HCT116 (cell line): Measurements from ENCODE around the gene SLC35B2. TPM values are rescaled to one million over a fixed set of nuclear protein-coding genes. Genes with fewer than 3 reads are reported as not detected.

Experiments
- ATAC-seq: fragments of 200-7000 bp; cut with Tn5 transposase; 2 replicates; pipeline ENCODE4 v1.9.1; 2020; ENCODE audit warnings: mild to moderate bottlenecking, moderate library complexity
- BruUV-seq: library from RNA; stranded (reverse); fragments of 400-500 nt; replicated peaks from 2 replicates; lab custom pipeline; 2021; lab: Mats Ljungman, UMichigan
- CTCF ChIA-PET: fragments of 300-600 bp; sonication (Branson Sonifier 250); formaldehyde crosslinking; loops from one replicate; lab custom pipeline; 2021; ENCODE audit warnings: antibody characterized with exemption; lab: Charles Lee
- POLR2A ChIA-PET: fragments of 300-600, 350-600 bp; sonication (Branson Sonifier 250); formaldehyde crosslinking; loops from one replicate; lab custom pipeline; 2021; ENCODE audit warnings: antibody characterized with exemption; lab: Charles Lee
- RAD21 ChIA-PET, 2 experiments: fragments of 300-600 bp; sonication (Branson Sonifier 250); formaldehyde crosslinking; loops; one replicate each; lab custom pipeline; 2023; ENCODE audit warnings: low total read pairs in 2 of 2; ENCODE audit not compliant: uncharacterized antibody in 2 of 2, unreplicated experiment in 2 of 2, low non-redundant PET in 1 of 2; lab: Charles Lee
- DNase-seq: peaks from one replicate; pipeline ENCODE4 v3.0.0-alpha.2; 2010; ENCODE audit warnings: low read depth, low spot score
- H2AFZ ChIP-seq: fragments of 200-600 bp; shearing (Covaris generic), sonication (generic); 2 replicates; pipeline ENCODE4 v1.6.1; 2017; ENCODE audit warnings: low read depth, mixed run types, mixed read lengths, antibody characterized with exemption, low read length; ENCODE audit not compliant: poor library complexity, severe bottlenecking
- H3K27ac ChIP-seq: 2 replicates; pipeline ENCODE4 v1.5.1; 2012; ENCODE audit warnings: low read depth, low read length
- H3K27me3 ChIP-seq: fragments of 200-600 bp; sonication (generic); 2 replicates; pipeline ENCODE4 v1.6.1; 2016; ENCODE audit warnings: mixed run types, low read length, mixed read lengths; ENCODE audit not compliant: insufficient read depth
- H3K36me3 ChIP-seq, 2 experiments: fragments of 200-500 bp in 1 of 2; fragments of 200-600 bp in 1 of 2; sonication (Bioruptor generic) in 1 of 2; sonication (generic) in 1 of 2; 2 replicates each; pipeline versions ENCODE4 v1.5.1 to v1.6.1; 2014 to 2016; ENCODE audit warnings: low read length in 2 of 2, inconsistent platforms in 1 of 2, mixed read lengths in 1 of 2, mixed run types in 1 of 2; ENCODE audit not compliant: insufficient read depth in 2 of 2, control insufficient read depth in 1 of 2
- H3K4me1 ChIP-seq, 2 experiments: fragments of 200-600 bp in 1 of 2; sonication (generic) in 1 of 2; 2 replicates each; pipeline versions ENCODE4 v1.5.1 to v1.6.1; 2012 to 2017; ENCODE audit warnings: low read length in 2 of 2, inconsistent platforms in 1 of 2, mild to moderate bottlenecking in 1 of 2, mixed read lengths in 1 of 2, mixed run types in 1 of 2, moderate library complexity in 1 of 2; ENCODE audit not compliant: insufficient read depth in 2 of 2, control insufficient read depth in 1 of 2
- H3K4me2 ChIP-seq: fragments of 200-600 bp; sonication (generic); 2 replicates; pipeline ENCODE4 v1.6.1; 2017; ENCODE audit warnings: mixed run types, low read length, mixed read lengths
- H3K4me3 ChIP-seq, 2 experiments: fragments of 200-600 bp in 1 of 2; sonication (generic) in 1 of 2; replicated peaks in 1 of 2; 2 replicates each; pipeline ENCODE4 v1.5.1; 2011 to 2016; ENCODE audit warnings: low read length in 2 of 2, control low read depth in 1 of 2, low read depth in 1 of 2, mild to moderate bottlenecking in 1 of 2, mixed read lengths in 1 of 2, mixed run types in 1 of 2
- H3K79me2 ChIP-seq: fragments of 200-600 bp; sonication (generic); 2 replicates; pipeline ENCODE4 v1.6.1; 2017; ENCODE audit warnings: mild to moderate bottlenecking, mixed run types, low read length, moderate library complexity, mixed read lengths; ENCODE audit not compliant: insufficient read depth
- H3K9ac ChIP-seq: fragments of 200-600 bp; sonication (generic); 2 replicates; pipeline ENCODE4 v1.6.1; 2016; ENCODE audit warnings: low read length, mixed read lengths
- H3K9me2 ChIP-seq: fragments of 200-600 bp; sonication (generic), shearing (Covaris generic); 2 replicates; pipeline ENCODE4 v1.6.1; 2017; ENCODE audit warnings: mixed run types, mild to moderate bottlenecking, moderate library complexity; ENCODE audit not compliant: insufficient read depth
- H3K9me3 ChIP-seq, 2 experiments: fragments of 200-500 bp in 1 of 2; fragments of 200-600 bp in 1 of 2; sonication (Bioruptor generic) in 1 of 2; sonication (generic) in 1 of 2; 2 replicates each; pipeline ENCODE4 v1.6.1; 2014 to 2017; ENCODE audit warnings: low read length in 2 of 2, mixed read lengths in 2 of 2, inconsistent platforms in 1 of 2, low read depth in 1 of 2, mild to moderate bottlenecking in 1 of 2, mixed run types in 1 of 2, moderate library complexity in 1 of 2; ENCODE audit not compliant: control insufficient read depth in 1 of 2, insufficient read depth in 1 of 2
- H4K20me1 ChIP-seq: fragments of 200-600 bp; sonication (generic), shearing (Covaris generic); 2 replicates; pipeline ENCODE4 v1.6.1; 2017; ENCODE audit warnings: mixed run types, mild to moderate bottlenecking, moderate library complexity; ENCODE audit not compliant: insufficient read depth
- CBX3 ChIP-seq: IDR thresholded peaks from 2 replicates; pipeline ENCODE4 v1.6.1; 2012; ENCODE audit warnings: low read depth
- CEBPB ChIP-seq: IDR thresholded peaks from 2 replicates; pipeline ENCODE4 v1.6.1; 2012; ENCODE audit warnings: low read depth
- EGR1 ChIP-seq: IDR thresholded peaks from 2 replicates; pipeline ENCODE4 v1.6.1; 2012; ENCODE audit warnings: low read depth
- ELF1 ChIP-seq: IDR thresholded peaks from 2 replicates; pipeline ENCODE4 v1.6.1; 2012; ENCODE audit warnings: low read depth, borderline replicate concordance
- EZH2 ChIP-seq: fragments of 200-600 bp; sonication (generic); IDR thresholded peaks from 2 replicates; pipeline ENCODE4 v1.6.1; 2017; ENCODE audit warnings: antibody characterized with exemption, mixed run types
- EZH2phosphoT487 ChIP-seq: fragments of 200-600 bp; IDR thresholded peaks from 2 replicates; pipeline ENCODE4 v1.6.1; 2018; ENCODE audit warnings: antibody characterized with exemption, borderline replicate concordance
- JUND ChIP-seq: IDR thresholded peaks from 2 replicates; pipeline ENCODE4 v1.6.1; 2012
- POLR2A ChIP-seq: IDR thresholded peaks from 2 replicates; pipeline ENCODE4 v1.7.0; 2011; ENCODE audit warnings: borderline replicate concordance; ENCODE audit not compliant: insufficient read depth, insufficient read length; ENCODE audit errors: extremely low read depth
- POLR2AphosphoS5 ChIP-seq: IDR thresholded peaks from 2 replicates; pipeline ENCODE4 v1.6.1; 2011; ENCODE audit warnings: mild to moderate bottlenecking, low read depth, low read length, moderate library complexity
- RAD21 ChIP-seq: IDR thresholded peaks from 2 replicates; pipeline ENCODE4 v1.6.1; 2012; ENCODE audit warnings: low read depth, mild to moderate bottlenecking
- SIN3A ChIP-seq: IDR thresholded peaks from 2 replicates; pipeline ENCODE4 v1.6.1; 2012; ENCODE audit warnings: low read depth
- SRF ChIP-seq: IDR thresholded peaks from 2 replicates; pipeline ENCODE4 v1.6.1; 2012; ENCODE audit warnings: low read depth
- TCF7L2 ChIP-seq: IDR thresholded peaks from 2 replicates; pipeline ENCODE4 v1.7.0; 2011; ENCODE audit warnings: borderline replicate concordance, inconsistent platforms; ENCODE audit not compliant: insufficient read depth, insufficient read length; ENCODE audit errors: extremely low read depth
- YY1 ChIP-seq: IDR thresholded peaks from 2 replicates; pipeline ENCODE4 v1.6.1; 2011; ENCODE audit warnings: low read length, low read depth, moderate library complexity, mild to moderate bottlenecking; ENCODE audit not compliant: insufficient replicate concordance; ENCODE audit errors: extremely low read depth
- ZFX ChIP-seq: fragments of 450-650 bp; IDR thresholded peaks from 2 replicates; pipeline ENCODE4 v1.6.1; 2017
- ZNF274 ChIP-seq: fragments of 200-500 bp; sonication (Bioruptor generic); IDR thresholded peaks from 2 replicates; pipeline ENCODE4 v1.6.1; 2014; ENCODE audit warnings: mild to moderate bottlenecking, low read depth, low read length, inconsistent platforms
- intact Hi-C: fragments of 100-400 bp; cut with micrococcal nuclease; formaldehyde crosslinking; loops from 2 replicates; pipeline ENCODE4 v1.10.0; 2022
- total RNA-seq: library from RNA; stranded (reverse); gene quantifications from one replicate; pipeline ENCODE4 v1.2.1, GENCODE V29; 2021; ENCODE audit not compliant: unreplicated experiment
- TF ChIP-seq, protein P1 (sequence below): IDR thresholded peaks from 2 replicates; pipeline ENCODE4 v1.6.1; 2012; ENCODE audit warnings: low read depth
- TF ChIP-seq, protein P2 (sequence below): IDR thresholded peaks from 2 replicates; pipeline ENCODE4 v1.6.1; 2012
- TF ChIP-seq, protein P3 (sequence below), 3 experiments: fragments of 200-600 bp in 1 of 3; sonication (generic) in 1 of 3; IDR thresholded peaks in 2 of 3; conservative IDR thresholded peaks in 1 of 3; 2 replicates each; pipeline ENCODE4 v1.5.1; 2012 to 2017; ENCODE audit warnings: low read depth in 2 of 3, low read length in 2 of 3, antibody characterized with exemption in 1 of 3, borderline replicate concordance in 1 of 3, control low read depth in 1 of 3, mild to moderate bottlenecking in 1 of 3, mixed read lengths in 1 of 3, mixed run types in 1 of 3, moderate library complexity in 1 of 3; ENCODE audit not compliant: insufficient read depth in 1 of 3

The SLC35B2 gene
- total RNA-seq, 1 experiment from 2014 or later: 50.5 TPM

DNA sequence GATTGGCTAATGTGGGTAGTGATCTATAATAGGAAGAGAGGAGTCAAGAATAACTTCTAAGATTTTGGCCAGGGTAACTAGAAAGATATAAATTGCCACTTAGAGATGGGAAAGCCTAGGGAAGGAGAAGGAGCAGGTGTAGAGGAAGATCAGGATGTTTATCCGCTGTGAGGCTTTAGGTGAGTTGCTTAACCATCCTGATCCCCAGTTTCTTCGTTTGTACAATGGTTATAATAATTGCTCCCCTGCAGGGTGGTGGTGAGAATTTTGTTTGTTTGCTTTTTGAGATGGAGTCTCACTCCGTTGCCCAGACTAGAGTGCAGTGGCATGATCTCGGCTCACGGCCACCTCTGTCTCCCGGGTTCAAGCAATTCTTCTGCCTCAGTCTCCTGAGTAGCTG, 43.0 kb downstream of the SLC35B2 start:
- Histone ChIP-seq H3K4me1 (peaks cover 12 to 14% of the 10 kb centered on the region in 2 experiments; a peak in 3 of 4 replicates), H3K27me3 (no peaks in the 10 kb centered on the region), H3K36me3 (no peaks in the 10 kb centered on the region), H3K27ac (no peak overlapping the region), H3K9ac (no peak overlapping the region), H3K4me2 (no peak overlapping the region), H3K9me2 (no peaks in the 10 kb centered on the region), H2AFZ (no peak overlapping the region), H3K79me2 (no peaks in the 10 kb centered on the region), H3K9me3 (no peaks in the 10 kb centered on the region), H4K20me1 (no peaks in the 10 kb centered on the region), H3K4me3 (no peak overlapping the region)
- BruUV-seq: no TSS peak
- intact Hi-C loops: no loop called here
- DNase-seq (no peak), ATAC-seq (no peak)
- POLR2A ChIA-PET: no interaction called here
- TF ChIP-seq ZFX: no peak
- no peak for TF ChIP-seq RAD21
- TF ChIP-seq CBX3: no peak
- TF ChIP-seq, protein P1, sequence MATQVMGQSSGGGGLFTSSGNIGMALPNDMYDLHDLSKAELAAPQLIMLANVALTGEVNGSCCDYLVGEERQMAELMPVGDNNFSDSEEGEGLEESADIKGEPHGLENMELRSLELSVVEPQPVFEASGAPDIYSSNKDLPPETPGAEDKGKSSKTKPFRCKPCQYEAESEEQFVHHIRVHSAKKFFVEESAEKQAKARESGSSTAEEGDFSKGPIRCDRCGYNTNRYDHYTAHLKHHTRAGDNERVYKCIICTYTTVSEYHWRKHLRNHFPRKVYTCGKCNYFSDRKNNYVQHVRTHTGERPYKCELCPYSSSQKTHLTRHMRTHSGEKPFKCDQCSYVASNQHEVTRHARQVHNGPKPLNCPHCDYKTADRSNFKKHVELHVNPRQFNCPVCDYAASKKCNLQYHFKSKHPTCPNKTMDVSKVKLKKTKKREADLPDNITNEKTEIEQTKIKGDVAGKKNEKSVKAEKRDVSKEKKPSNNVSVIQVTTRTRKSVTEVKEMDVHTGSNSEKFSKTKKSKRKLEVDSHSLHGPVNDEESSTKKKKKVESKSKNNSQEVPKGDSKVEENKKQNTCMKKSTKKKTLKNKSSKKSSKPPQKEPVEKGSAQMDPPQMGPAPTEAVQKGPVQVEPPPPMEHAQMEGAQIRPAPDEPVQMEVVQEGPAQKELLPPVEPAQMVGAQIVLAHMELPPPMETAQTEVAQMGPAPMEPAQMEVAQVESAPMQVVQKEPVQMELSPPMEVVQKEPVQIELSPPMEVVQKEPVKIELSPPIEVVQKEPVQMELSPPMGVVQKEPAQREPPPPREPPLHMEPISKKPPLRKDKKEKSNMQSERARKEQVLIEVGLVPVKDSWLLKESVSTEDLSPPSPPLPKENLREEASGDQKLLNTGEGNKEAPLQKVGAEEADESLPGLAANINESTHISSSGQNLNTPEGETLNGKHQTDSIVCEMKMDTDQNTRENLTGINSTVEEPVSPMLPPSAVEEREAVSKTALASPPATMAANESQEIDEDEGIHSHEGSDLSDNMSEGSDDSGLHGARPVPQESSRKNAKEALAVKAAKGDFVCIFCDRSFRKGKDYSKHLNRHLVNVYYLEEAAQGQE: no peak
- TF ChIP-seq ELF1: no peak
- TF ChIP-seq TCF7L2: no peak
- TF ChIP-seq ZNF274: no peak
- TF ChIP-seq CEBPB: no peak
- no peak for TF ChIP-seq YY1
- TF ChIP-seq POLR2AphosphoS5: no peak
- TF ChIP-seq SRF: no peak
- TF ChIP-seq SIN3A: no peak
- TF ChIP-seq, protein P2, sequence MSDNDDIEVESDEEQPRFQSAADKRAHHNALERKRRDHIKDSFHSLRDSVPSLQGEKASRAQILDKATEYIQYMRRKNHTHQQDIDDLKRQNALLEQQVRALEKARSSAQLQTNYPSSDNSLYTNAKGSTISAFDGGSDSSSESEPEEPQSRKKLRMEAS: no peak
- no peak for TF ChIP-seq EGR1
- TF ChIP-seq, protein P3, sequence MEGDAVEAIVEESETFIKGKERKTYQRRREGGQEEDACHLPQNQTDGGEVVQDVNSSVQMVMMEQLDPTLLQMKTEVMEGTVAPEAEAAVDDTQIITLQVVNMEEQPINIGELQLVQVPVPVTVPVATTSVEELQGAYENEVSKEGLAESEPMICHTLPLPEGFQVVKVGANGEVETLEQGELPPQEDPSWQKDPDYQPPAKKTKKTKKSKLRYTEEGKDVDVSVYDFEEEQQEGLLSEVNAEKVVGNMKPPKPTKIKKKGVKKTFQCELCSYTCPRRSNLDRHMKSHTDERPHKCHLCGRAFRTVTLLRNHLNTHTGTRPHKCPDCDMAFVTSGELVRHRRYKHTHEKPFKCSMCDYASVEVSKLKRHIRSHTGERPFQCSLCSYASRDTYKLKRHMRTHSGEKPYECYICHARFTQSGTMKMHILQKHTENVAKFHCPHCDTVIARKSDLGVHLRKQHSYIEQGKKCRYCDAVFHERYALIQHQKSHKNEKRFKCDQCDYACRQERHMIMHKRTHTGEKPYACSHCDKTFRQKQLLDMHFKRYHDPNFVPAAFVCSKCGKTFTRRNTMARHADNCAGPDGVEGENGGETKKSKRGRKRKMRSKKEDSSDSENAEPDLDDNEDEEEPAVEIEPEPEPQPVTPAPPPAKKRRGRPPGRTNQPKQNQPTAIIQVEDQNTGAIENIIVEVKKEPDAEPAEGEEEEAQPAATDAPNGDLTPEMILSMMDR (IDR thresholded peaks at IDR 0.05 in 2 of 3, conservative IDR thresholded peaks at IDR 0.05 in 1 of 3; ENCODE audit: borderline replicate concordance in 1 of 3, insufficient read depth in 1 of 3, low read depth in 2 of 3, low read length in 2 of 3): no peak
- no peak for TF ChIP-seq JUND
- TF ChIP-seq EZH2phosphoT487: no peak
- TF ChIP-seq POLR2A: no peak
- no peak for TF ChIP-seq EZH2
- RAD21 ChIA-PET: no interaction called here
- CTCF ChIA-PET: no interaction called here
